Stimulated activated CD8-positive, alpha-beta memory T cell treated with anti-CD3 and anti-CD28 coated beads, Interleukin-12 subunit alpha, Interleukin-12 subunit beta, amount 100 ng/mL, for 1 hour (primary cell): Measurements from ENCODE around the gene SMIM27.
A peak's percentile ranks its signal among the peaks of the same experiment; 100 is the strongest.

ENCODE experiments used
- DNase-seq: peaks from one replicate; pipeline ENCODE4 v3.0.0-alpha.2; 2020; ENCODE audit warnings: low read depth

The SMIM27 gene

GRCh38 chr9:32558408-32558934, 6.3 kb downstream of the SMIM27 start:
- DNase-seq, result no peak

- no peak for DNase-seq
Measured at GRCh38 chr9:32565967-32566366, 13.8 kb downstream of the SMIM27 start.

GRCh38 chr9:32566770-32567169, 14.6 kb downstream of the SMIM27 start:
- DNase-seq, result no peak

GRCh38 chr9:32570262-32570661, 18.1 kb downstream of the SMIM27 start:
- no peak for DNase-seq

GRCh38 chr9:32571969-32572899, 20.1 kb downstream of the SMIM27 start:
- peak; percentile 56 for DNase-seq

- DNase-seq, result peak; percentile 94
Measured at GRCh38 chr9:32572900-32573523, 20.9 kb downstream of the SMIM27 start, which contains the start of gene NDUFB6. Gene NDUFB6, minus strand, starts transcription at chr9:32573159. Its CDS starts 99 bp downstream, at chr9:32573060.

GRCh38 chr9:32573821-32574220, 21.7 kb downstream of the SMIM27 start:
- DNase-seq, result no peak

GRCh38 chr9:32574858-32575257, 22.7 kb downstream of the SMIM27 start:
- DNase-seq, result no peak

GRCh38 chr9:32577316-32577715, 25.2 kb downstream of the SMIM27 start:
- DNase-seq, result no peak

GRCh38 chr9:32578976-32579375, 26.8 kb downstream of the SMIM27 start:
- no peak for DNase-seq

- DNase-seq, result peak; percentile 73
Measured at GRCh38 chr9:32579706-32580331, 27.7 kb downstream of the SMIM27 start.

- DNase-seq, result no peak
Measured at GRCh38 chr9:32580631-32581300, 28.6 kb downstream of the SMIM27 start.

- DNase-seq, result no peak
Measured at GRCh38 chr9:32581512-32582143, 29.5 kb downstream of the SMIM27 start.

- no peak for DNase-seq
Measured at GRCh38 chr9:32584784-32585183, 32.7 kb downstream of the SMIM27 start.

GRCh38 chr9:32587901-32588300, 35.8 kb downstream of the SMIM27 start:
- no peak for DNase-seq

- no peak for DNase-seq
Measured at GRCh38 chr9:32589083-32589723, 37.1 kb downstream of the SMIM27 start.

GRCh38 chr9:32590476-32590875, 38.3 kb downstream of the SMIM27 start:
- no peak for DNase-seq

GRCh38 chr9:32590898-32591297, 38.8 kb downstream of the SMIM27 start:
- no peak for DNase-seq

- DNase-seq, result no peak
Measured at GRCh38 chr9:32596096-32596865, 44.2 kb downstream of the SMIM27 start.

- DNase-seq, result no peak
Measured at GRCh38 chr9:32596936-32597335, 44.8 kb downstream of the SMIM27 start.
